Measurements from ENCODE around the gene NT5C.
"Not testable (repeated sequence)": the region's sequence is repeated elsewhere in the genome, so short reads cannot be mapped to it uniquely, and the experiment has no call there.

The NT5C gene

GRCh38 chr17:75142236-75142971 lies 10.9 kb upstream of the NT5C start:
- DNase-seq: no peak

- DNase-seq: no peak
Measured at GRCh38 chr17:75138519-75138918, 7.0 kb upstream of the NT5C start.

GRCh38 chr17:75137762-75138161 lies 6.2 kb upstream of the NT5C start:
- not testable (repeated sequence) for DNase-seq

- no peak for DNase-seq
Measured at GRCh38 chr17:75135946-75136345, 4.4 kb upstream of the NT5C start.

- no peak for DNase-seq
Measured at GRCh38 chr17:75135452-75135851, 3.9 kb upstream of the NT5C start.

- not testable (repeated sequence) for DNase-seq
Measured at GRCh38 chr17:75133607-75134347, 2.2 kb upstream of the NT5C start.

DNA sequence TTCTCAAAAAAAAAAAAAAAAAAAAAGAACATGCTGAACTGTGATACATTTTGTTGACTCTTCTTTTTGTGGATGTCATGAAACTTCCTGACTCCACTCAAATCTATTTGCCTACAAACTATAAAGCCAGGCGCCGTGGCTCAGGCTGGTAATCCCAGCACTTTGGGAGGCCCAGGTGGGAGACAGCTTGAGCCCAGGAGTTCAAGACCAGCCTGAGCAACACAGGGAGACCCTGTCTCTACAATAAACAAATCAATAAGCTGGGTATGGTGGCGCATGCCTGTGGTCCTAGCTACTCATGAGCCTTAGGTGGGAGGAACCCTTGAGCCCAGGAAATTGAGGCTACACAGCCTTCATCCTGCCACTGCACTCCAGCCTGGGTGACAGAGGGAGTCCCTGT lies 1.5 kb upstream of the NT5C start:
- no peak for DNase-seq

DNA sequence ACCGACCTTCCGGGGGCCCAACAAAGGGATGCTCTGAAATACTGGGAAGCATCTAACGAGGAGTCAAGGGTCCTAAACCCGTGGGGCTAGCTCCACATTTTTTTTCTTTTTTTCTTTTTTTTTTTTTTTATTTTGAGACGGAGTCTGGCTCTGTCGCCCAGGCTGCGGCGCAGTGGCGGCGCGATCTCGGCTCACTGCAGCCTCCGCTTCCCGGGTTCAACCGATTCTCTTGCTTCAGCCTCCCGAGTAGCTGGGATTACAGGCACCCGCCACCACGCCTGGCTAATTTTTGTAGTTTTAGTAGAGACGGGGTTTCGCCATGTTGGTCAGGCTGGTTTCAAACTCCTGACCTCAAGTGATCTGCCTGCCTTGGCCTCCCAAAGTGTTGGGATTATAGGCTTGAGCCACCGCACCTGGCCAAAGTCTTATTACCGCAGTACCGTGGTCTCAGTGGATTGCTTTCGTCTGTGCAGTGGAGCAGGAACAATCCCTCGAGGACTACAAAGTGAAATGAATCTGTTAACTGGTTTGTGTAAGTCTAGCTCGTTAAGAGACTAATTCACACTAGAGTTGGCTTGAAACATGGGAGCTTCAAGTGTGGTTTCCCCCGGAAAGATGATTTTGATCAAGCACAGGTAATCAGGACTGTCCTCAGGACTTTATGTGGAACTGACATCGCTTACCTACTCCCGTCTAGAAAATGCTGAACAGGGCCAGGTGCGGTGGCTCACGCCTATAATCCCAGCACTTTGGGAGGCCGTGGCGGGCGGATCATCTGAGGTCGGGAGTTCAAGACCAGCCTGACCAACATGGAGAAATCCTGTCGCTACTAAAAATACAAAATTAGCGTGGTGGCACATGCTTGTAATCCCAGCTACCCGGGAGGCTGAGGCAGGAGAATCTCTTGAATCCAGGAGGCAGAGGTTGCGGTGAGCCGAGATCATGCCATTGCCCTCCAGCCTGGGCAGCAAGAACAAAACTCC lies 767 bp upstream of the NT5C start:
- peak in 1 of 2 experiments; percentile 27 for DNase-seq

GRCh38 chr17:75130632-75131277 lies 787 bp downstream of the NT5C start:
- peak; percentile 78 to 85 for DNase-seq

- peak in 1 of 2 experiments; percentile 65 for DNase-seq
Measured at GRCh38 chr17:75130059-75130631, 1.4 kb downstream of the NT5C start.

GRCh38 chr17:75129576-75129975 lies 2.0 kb downstream of the NT5C start:
- no peak for DNase-seq

GRCh38 chr17:75128694-75129505 lies 2.6 kb downstream of the NT5C start:
- no peak for DNase-seq

DNA sequence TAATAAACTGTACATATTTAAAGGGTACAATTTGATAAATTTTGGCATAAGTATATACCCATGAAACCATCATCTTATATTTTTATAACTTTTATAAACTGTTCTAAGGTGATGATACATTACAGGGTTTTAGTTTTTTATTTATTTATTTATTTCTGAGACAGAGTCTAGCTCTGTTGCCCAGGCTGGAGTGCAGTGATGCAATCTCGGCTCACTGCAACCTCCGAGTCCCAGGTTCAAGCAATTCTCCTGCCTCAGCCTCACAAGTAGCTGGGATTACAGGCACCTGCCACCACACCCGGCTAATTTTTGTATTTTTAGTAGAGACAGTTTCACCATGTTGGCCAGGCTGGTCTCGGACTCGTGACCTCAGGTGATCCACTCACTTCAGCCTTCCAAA lies 3.6 kb downstream of the NT5C start:
- DNase-seq: not testable (repeated sequence)

- DNase-seq: no peak
Measured at GRCh38 chr17:75126954-75127353, 4.6 kb downstream of the NT5C start.

GRCh38 chr17:75125984-75126383 lies 5.6 kb downstream of the NT5C start:
- DNase-seq: no peak

DNA sequence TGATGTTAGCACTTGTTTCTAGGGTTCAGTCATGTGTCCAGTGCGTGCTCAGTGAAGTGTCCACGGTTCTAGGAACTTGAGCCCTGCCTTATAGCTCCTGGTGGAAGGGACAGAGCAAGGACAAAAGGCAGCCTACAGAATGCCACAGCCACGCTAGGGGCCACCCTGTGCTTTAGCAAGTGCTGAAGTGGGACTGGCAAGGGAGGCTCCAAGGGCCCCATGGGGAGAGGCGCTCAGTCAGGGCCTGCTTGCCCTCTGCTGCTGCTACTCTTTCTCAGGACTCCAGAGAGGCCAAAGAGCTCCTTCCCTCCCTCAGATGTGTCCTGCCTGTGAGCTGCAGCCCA lies 6.8 kb downstream of the NT5C start:
- no peak for DNase-seq

DNA sequence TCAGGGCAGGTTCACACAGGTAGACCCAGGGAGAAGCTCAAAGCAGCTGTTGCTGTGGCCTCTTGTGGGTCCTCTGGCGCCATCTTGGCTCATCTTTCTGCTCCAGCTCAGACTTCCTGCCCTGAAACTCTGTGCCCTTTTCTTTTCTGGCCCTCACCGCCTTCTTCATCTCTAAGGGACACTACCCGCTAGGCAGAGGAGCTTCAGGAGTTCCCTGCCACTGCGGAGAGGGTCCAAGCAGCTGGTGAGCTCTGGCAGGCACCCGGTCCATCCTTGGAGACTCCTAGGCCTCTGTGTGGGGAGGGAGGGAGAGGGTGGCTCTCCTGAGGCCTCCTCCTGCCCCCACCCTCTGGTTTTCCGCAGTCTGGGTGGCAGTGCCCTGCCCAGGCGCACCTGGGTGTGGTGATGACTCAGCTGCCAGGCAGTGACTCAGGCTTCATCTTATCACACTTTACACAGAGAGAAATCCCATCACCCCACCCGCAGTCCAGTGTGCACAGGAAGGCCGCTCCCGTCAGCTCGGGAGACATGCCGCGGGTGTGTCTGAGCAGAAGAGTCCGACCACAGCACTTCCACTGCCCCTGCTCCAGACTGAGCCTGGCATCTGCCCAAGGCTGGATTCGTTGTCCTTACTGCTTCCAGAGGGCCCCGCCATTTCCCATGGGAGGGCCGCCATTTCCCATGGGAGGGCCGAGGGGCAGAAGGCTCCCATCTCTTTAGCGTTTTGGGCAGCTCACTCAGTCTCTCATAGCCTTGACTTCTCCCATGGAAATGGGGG lies 7.3 kb downstream of the NT5C start:
- no peak for DNase-seq

GRCh38 chr17:75118307-75118706 lies 13.2 kb downstream of the NT5C start:
- no peak for DNase-seq

DNA sequence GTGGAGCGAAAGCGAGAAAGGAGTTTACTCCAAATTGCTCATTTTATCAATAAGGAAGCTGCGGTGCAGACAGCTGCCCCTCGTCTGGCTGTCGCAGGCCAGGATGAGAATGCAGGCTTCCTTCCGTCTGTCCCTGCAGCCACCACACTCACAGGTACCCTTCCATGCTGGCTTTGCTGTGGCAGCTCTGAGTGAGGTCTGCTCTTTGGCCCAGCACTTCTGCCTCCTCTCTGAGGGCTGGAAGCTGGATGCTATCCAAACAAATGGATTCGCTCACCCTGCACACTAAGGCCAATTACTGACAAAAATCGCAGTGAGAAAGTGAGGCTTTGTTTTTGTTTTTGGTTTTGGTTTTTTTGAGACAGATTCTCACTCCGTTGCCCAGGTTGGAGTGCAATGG lies 14.8 kb downstream of the NT5C start:
- DNase-seq: no peak

GRCh38 chr17:75115555-75115954 lies 16.0 kb downstream of the NT5C start:
- no peak for DNase-seq

All from NCI-H526 (cell line).